NT2/D1 (cell line): ENCODE results near the gene LRRC46.

ENCODE experiments used
- SUZ12 ChIP-seq: IDR thresholded peaks from 2 replicates; pipeline ENCODE4 v1.6.1; 2011; ENCODE audit not compliant: insufficient read length, insufficient read depth; ENCODE audit errors: extremely low read depth
- ZNF274 ChIP-seq: IDR thresholded peaks from 2 replicates; pipeline ENCODE4 v1.6.1; 2011; ENCODE audit warnings: mild to moderate bottlenecking, low read depth, low read length

DNA sequence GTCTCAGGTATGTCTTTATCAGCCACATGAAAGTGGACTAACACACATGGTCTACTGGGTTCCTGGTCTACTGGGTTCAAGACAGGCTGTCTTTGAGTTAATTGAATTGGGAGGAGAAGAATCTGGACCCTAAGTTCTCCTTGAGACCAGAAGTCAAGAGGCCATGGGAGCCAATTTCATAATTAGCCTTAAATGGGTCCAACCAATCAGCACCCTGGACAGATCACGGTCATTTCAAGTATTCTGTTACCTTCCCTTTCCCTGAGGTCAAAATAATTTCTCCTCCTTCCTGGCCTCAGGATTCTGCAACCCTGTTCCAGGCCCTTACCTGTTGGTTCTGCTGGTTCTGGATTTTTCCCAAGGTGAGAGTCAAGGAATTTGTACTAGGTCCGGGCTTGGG is 33.7 kb upstream of the LRRC46 start:
- TF ChIP-seq SUZ12 (no peak), ZNF274 (no peak)
